Measurements from ENCODE around the gene NELL1.

DNA sequence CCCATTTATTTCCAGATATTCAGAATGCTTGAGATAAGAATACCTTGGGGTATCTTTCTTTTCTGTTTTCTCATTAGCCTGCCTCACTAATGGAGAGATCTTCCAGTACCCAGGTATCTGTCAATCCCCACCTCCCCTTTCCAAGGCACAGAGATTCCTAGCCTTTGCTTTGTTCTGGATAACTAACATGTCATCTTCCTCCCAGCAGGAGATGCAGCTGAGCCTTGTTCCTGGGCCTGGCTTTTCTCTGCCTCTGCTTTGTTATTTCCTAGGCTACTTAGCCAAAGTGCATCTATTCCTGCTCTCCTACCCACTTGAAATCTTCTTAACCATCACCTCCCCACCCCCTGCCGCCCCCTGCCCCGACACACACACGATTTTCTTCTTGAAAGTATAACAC is 297.1 kb downstream of the NELL1 start:
- TF ChIP-seq CTCF (IDR thresholded peaks at IDR 0.05; ENCODE audit: insufficient read depth, low read depth, low read length), result no peak
- TF ChIP-seq EZH2 (IDR thresholded peaks at IDR 0.05; ENCODE audit: insufficient read depth, low read length), result no peak

Data from astrocyte (in vitro differentiated cells and primary cell).